Activated T-cell treated with anti-CD3 and anti-CD28 coated beads, Interleukin-2, amount 50 U/mL, for 48 hours (primary cell): ENCODE measurements around the gene AFG3L2.

Experiments used
- DNase-seq, 2 experiments: peaks; one replicate each; pipeline ENCODE4 v3.0.0-alpha.2; 2020

The AFG3L2 gene

GRCh38 chr18:12318857-12319256 lies 58.2 kb downstream of the AFG3L2 start:
- no peak for DNase-seq

GRCh38 chr18:12318334-12318697 lies 58.7 kb downstream of the AFG3L2 start:
- DNase-seq = no peak

- DNase-seq = no peak
Measured at GRCh38 chr18:12317664-12318333, 59.2 kb downstream of the AFG3L2 start.

- DNase-seq = no peak
Measured at GRCh38 chr18:12315911-12316310, 61.1 kb downstream of the AFG3L2 start.

- DNase-seq = no peak
Measured at GRCh38 chr18:12315490-12315889, 61.5 kb downstream of the AFG3L2 start.

- no peak for DNase-seq
Measured at GRCh38 chr18:12314591-12315305, 62.3 kb downstream of the AFG3L2 start.

GRCh38 chr18:12313530-12314245 lies 63.3 kb downstream of the AFG3L2 start:
- DNase-seq = no peak

GRCh38 chr18:12312976-12313375 lies 64.1 kb downstream of the AFG3L2 start:
- DNase-seq = no peak

- DNase-seq = no peak
Measured at GRCh38 chr18:12310762-12311161, 66.3 kb downstream of the AFG3L2 start.

GRCh38 chr18:12309683-12310198 lies 67.3 kb downstream of the AFG3L2 start:
- no peak for DNase-seq

- DNase-seq = peak; percentile 56 to 63
Measured at GRCh38 chr18:12308386-12309100, 68.5 kb downstream of the AFG3L2 start.

- DNase-seq = peak; percentile 47 to 67
Measured at GRCh38 chr18:12307701-12308385, 69.2 kb downstream of the AFG3L2 start, which contains the start of gene TUBB6. TSS of gene TUBB6 (plus strand) at chr18:12308241. CDS start at chr18:12308293, 52 bp downstream.

GRCh38 chr18:12306752-12307700 lies 70.0 kb downstream of the AFG3L2 start:
- DNase-seq = peak; percentile 32

GRCh38 chr18:12305930-12306629 lies 70.9 kb downstream of the AFG3L2 start:
- DNase-seq = no peak

- no peak for DNase-seq
Measured at GRCh38 chr18:12305211-12305610, 71.8 kb downstream of the AFG3L2 start.

GRCh38 chr18:12304351-12305210 lies 72.4 kb downstream of the AFG3L2 start:
- no peak for DNase-seq

GRCh38 chr18:12302391-12303147 lies 74.5 kb downstream of the AFG3L2 start:
- no peak for DNase-seq

GRCh38 chr18:12301263-12302005 lies 75.6 kb downstream of the AFG3L2 start:
- no peak for DNase-seq
